Measurements from ENCODE around the gene ZNF451.

Gene ZNF451

GRCh38 chr6:57177545-57178265 lies 87.7 kb downstream of the ZNF451 start:
- TF ChIP-seq, protein P1, sequence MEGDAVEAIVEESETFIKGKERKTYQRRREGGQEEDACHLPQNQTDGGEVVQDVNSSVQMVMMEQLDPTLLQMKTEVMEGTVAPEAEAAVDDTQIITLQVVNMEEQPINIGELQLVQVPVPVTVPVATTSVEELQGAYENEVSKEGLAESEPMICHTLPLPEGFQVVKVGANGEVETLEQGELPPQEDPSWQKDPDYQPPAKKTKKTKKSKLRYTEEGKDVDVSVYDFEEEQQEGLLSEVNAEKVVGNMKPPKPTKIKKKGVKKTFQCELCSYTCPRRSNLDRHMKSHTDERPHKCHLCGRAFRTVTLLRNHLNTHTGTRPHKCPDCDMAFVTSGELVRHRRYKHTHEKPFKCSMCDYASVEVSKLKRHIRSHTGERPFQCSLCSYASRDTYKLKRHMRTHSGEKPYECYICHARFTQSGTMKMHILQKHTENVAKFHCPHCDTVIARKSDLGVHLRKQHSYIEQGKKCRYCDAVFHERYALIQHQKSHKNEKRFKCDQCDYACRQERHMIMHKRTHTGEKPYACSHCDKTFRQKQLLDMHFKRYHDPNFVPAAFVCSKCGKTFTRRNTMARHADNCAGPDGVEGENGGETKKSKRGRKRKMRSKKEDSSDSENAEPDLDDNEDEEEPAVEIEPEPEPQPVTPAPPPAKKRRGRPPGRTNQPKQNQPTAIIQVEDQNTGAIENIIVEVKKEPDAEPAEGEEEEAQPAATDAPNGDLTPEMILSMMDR (IDR thresholded peaks at IDR 0.05; ENCODE audit: borderline replicate concordance, control extremely low read depth, extremely low read depth, insufficient read depth, missing control alignments), result no peak
- in situ Hi-C loops (cut with MboI; ENCODE audit: low sequenced_read_pairs, unreplicated experiment), result loop anchor here (25.0 kb wide), 1 partner anchor 135 kb away; the partner anchor contains the start of gene PRIM2
- no peak for DNase-seq (ENCODE audit: low spot score)

DNA sequence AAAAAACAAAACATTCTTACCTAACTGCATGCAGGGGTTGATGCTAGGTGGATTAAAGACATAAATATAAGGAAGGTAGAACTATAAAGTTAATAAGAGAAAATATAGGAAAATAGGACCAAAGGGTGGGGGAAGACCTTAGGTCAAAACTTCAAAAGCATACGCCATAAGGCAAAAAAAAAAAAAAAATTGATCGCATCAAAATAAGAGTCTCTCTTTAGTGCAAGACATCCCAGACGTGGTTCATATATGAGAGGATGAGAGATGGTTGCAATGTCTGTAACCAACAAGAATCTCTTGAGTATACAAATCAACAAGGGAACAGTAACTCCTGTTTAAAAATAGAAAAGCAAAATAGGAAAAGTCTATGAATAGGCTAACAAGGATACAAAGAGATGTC lies 90.6 kb downstream of the ZNF451 start:
- TF ChIP-seq, protein P1 (IDR thresholded peaks at IDR 0.05; ENCODE audit: borderline replicate concordance, control extremely low read depth, extremely low read depth, insufficient read depth, missing control alignments), result no peak
- no peak for DNase-seq (ENCODE audit: low spot score)
- in situ Hi-C loops (cut with MboI; ENCODE audit: low sequenced_read_pairs, unreplicated experiment), result loop anchor here (25.0 kb wide), 1 partner anchor 132 kb away; the partner anchor contains the start of gene PRIM2

DNA sequence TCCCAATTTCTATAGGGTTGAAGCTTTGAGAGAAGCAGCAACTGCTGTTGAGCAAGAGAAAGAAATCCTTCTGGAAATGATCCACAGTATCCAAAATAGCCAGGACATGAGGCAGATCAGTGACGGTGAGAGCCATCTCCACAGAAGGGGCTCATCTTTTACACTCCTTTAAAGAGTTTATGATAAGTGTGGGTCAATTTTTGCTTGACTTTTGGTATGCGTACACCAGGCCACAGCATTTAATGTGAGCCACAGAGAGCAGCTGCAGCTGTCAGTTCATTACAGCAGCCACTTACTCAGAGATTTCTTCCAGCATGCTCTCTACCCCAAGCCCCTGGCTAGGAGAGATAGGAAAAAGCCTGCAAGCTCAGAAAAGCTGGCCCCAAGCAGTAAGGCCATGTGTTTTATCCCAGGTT lies 92.0 kb downstream of the ZNF451 start:
- in situ Hi-C loops (cut with MboI; ENCODE audit: low sequenced_read_pairs, unreplicated experiment), result loop anchor here (25.0 kb wide), 1 partner anchor 130 kb away; the partner anchor contains the start of gene PRIM2
- TF ChIP-seq, protein P1 (IDR thresholded peaks at IDR 0.05; ENCODE audit: borderline replicate concordance, control extremely low read depth, extremely low read depth, insufficient read depth, missing control alignments), result no peak
- DNase-seq (ENCODE audit: low spot score), result no peak

DNA sequence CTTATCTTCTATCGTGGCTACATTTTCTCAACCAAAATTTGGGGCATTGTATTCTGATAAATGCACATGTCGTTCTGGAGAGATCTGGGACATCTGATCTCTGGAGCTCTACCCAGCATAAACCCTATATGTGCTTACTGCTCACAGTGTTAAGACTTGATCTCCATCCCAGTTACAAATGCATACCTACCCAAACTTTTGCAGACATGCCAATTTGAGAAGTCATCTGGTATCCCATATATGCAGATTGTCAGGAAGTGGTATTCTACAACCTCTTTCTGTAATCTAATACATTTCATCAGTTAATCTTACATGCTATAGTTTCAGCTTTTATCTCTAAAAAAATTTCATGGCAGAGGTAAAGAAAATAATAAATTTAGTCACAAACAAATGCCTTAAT lies 93.3 kb downstream of the ZNF451 start:
- TF ChIP-seq, protein P1 (IDR thresholded peaks at IDR 0.05; ENCODE audit: borderline replicate concordance, control extremely low read depth, extremely low read depth, insufficient read depth, missing control alignments), result no peak
- in situ Hi-C loops (cut with MboI; ENCODE audit: low sequenced_read_pairs, unreplicated experiment), result loop anchor here (25.0 kb wide), 1 partner anchor 129 kb away; the partner anchor contains the start of gene PRIM2
- no peak for DNase-seq (ENCODE audit: low spot score)

DNA sequence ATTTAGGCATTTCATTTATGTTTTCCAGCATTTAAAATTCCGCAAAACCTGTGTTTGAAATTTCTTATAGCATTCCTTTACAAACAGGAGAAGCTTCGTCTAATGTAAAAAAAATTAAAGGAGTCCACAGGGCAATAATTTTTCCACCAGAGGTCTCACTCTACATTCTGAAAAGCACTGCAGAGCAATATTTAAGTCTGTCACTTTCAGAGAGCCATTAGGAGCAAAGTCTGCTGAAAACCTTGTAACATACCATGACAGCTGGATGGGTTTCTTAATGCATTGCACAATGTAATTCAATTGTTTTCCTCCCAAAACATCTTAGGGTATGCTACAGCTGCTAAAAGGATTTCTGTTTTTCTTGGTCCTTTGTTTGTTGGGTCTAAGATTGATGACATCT lies 100.2 kb downstream of the ZNF451 start:
- TF ChIP-seq, protein P1 (IDR thresholded peaks at IDR 0.05; ENCODE audit: borderline replicate concordance, control extremely low read depth, extremely low read depth, insufficient read depth, missing control alignments), result peak; percentile 8
- in situ Hi-C loops (cut with MboI; ENCODE audit: low sequenced_read_pairs, unreplicated experiment), result loop anchor here (25.0 kb wide), 1 partner anchor 122 kb away; the partner anchor contains the start of gene PRIM2
- no peak for DNase-seq (ENCODE audit: low spot score)

DNA sequence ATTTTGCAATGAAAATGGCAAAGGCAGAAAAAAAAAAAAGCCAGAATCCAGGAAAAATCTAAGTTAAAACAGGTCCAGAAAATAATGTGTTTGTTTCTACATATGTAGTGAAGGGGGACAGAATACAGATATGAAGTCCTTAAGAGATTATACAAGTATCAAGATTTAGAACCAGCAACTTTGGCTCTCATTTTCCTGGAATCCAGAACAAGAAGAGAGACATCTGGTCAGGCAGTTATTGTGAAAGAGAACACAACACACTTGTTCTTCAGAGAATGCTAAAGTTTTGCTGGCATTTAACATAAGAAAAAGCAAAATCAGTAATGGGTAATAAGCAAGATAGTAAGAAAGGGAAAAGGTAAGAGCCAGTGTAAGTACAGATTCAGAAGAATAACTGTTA lies 103.2 kb downstream of the ZNF451 start:
- no peak for DNase-seq (ENCODE audit: low spot score)
- in situ Hi-C loops (cut with MboI; ENCODE audit: low sequenced_read_pairs, unreplicated experiment), result loop anchor here (25.0 kb wide), 1 partner anchor 119 kb away; the partner anchor contains the start of gene PRIM2
- TF ChIP-seq, protein P1 (IDR thresholded peaks at IDR 0.05; ENCODE audit: borderline replicate concordance, control extremely low read depth, extremely low read depth, insufficient read depth, missing control alignments), result no peak
